ENCODE measurements around the gene GALR1.

GRCh38 chr18:77255426-77256105 lies 5.9 kb downstream of the GALR1 start:
- TF ChIP-seq YY1 (IDR thresholded peaks at IDR 0.05; ENCODE audit: low read depth) (no peak), RFX5 (IDR thresholded peaks at IDR 0.05; ENCODE audit: low read length) (no peak), GATA2 (CRISPR knock-in tag; IDR thresholded peaks at IDR 0.05) (no peak), CTCF (IDR thresholded peaks at IDR 0.05) (no peak), TCF12 (IDR thresholded peaks at IDR 0.05) (no peak), CHD2 (IDR thresholded peaks at IDR 0.05; ENCODE audit: low read length, partially characterized antibody) (no peak), TEAD4 (IDR thresholded peaks at IDR 0.05; ENCODE audit: borderline replicate concordance, insufficient read depth) (no peak)
- TF ChIP-seq, protein P1, sequence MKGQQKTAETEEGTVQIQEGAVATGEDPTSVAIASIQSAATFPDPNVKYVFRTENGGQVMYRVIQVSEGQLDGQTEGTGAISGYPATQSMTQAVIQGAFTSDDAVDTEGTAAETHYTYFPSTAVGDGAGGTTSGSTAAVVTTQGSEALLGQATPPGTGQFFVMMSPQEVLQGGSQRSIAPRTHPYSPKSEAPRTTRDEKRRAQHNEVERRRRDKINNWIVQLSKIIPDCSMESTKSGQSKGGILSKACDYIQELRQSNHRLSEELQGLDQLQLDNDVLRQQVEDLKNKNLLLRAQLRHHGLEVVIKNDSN (IDR thresholded peaks at IDR 0.05; ENCODE audit: borderline replicate concordance, low read depth), result no peak
- TF ChIP-seq, protein P2, sequence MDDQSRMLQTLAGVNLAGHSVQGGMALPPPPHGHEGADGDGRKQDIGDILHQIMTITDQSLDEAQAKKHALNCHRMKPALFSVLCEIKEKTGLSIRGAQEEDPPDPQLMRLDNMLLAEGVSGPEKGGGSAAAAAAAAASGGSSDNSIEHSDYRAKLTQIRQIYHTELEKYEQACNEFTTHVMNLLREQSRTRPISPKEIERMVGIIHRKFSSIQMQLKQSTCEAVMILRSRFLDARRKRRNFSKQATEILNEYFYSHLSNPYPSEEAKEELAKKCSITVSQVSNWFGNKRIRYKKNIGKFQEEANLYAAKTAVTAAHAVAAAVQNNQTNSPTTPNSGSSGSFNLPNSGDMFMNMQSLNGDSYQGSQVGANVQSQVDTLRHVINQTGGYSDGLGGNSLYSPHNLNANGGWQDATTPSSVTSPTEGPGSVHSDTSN (IDR thresholded peaks at IDR 0.05), result no peak
- TF ChIP-seq, protein P3, sequence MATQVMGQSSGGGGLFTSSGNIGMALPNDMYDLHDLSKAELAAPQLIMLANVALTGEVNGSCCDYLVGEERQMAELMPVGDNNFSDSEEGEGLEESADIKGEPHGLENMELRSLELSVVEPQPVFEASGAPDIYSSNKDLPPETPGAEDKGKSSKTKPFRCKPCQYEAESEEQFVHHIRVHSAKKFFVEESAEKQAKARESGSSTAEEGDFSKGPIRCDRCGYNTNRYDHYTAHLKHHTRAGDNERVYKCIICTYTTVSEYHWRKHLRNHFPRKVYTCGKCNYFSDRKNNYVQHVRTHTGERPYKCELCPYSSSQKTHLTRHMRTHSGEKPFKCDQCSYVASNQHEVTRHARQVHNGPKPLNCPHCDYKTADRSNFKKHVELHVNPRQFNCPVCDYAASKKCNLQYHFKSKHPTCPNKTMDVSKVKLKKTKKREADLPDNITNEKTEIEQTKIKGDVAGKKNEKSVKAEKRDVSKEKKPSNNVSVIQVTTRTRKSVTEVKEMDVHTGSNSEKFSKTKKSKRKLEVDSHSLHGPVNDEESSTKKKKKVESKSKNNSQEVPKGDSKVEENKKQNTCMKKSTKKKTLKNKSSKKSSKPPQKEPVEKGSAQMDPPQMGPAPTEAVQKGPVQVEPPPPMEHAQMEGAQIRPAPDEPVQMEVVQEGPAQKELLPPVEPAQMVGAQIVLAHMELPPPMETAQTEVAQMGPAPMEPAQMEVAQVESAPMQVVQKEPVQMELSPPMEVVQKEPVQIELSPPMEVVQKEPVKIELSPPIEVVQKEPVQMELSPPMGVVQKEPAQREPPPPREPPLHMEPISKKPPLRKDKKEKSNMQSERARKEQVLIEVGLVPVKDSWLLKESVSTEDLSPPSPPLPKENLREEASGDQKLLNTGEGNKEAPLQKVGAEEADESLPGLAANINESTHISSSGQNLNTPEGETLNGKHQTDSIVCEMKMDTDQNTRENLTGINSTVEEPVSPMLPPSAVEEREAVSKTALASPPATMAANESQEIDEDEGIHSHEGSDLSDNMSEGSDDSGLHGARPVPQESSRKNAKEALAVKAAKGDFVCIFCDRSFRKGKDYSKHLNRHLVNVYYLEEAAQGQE (IDR thresholded peaks at IDR 0.05; ENCODE audit: low read depth, low read length), result no peak
